Tibial artery (tissue), 4 donors: ENCODE data around the gene DSCAM.

ENCODE experiments used
- DNase-seq, 2 donors: peaks; one replicate each; pipeline ENCODE4 v3.0.0-alpha.2; 2019
- H3K27ac ChIP-seq, 2 donors: fragments of 200-600 bp; sonication (generic) in 1 of 2; 1 replicate in 1 of 2; 2 replicates in 1 of 2; pipeline ENCODE4 v1.5.1; 2018 to 2019; ENCODE audit warnings: mild to moderate bottlenecking in 1 of 2
- H3K27me3 ChIP-seq, 2 donors: fragments of 200-600 bp; sonication (generic) in 1 of 2; one replicate each; pipeline versions ENCODE4 v1.5.1 to v1.6.0; 2016 to 2019
- H3K36me3 ChIP-seq, 3 donors: fragments of 200-600 bp; sonication (generic) in 2 of 3; one replicate each; pipeline ENCODE4 v1.5.1; 2016 to 2019; ENCODE audit warnings: mild to moderate bottlenecking in 2 of 3
- H3K4me1 ChIP-seq, 4 donors: fragments of 200-600 bp; sonication (generic) in 2 of 4; 1 replicate in 3 of 4; 2 replicates in 1 of 4; pipeline ENCODE4 v1.5.1; 2016 to 2019
- H3K4me3 ChIP-seq, 2 donors: fragments of 200-600 bp; sonication (generic) in 1 of 2; 1 replicate in 1 of 2; 2 replicates in 1 of 2; pipeline ENCODE4 v1.5.1; 2018 to 2019; ENCODE audit warnings: mild to moderate bottlenecking in 2 of 2
- H3K9me3 ChIP-seq, 3 donors: fragments of 200-600 bp; sonication (generic) in 1 of 3; one replicate each; pipeline ENCODE4 v1.5.1; 2016 to 2019
- CTCF ChIP-seq, 2 experiments: fragments of 200-600 bp in 1 of 2; fragments of 450-650 bp in 1 of 2; IDR thresholded peaks; one replicate each; pipeline ENCODE4 v1.5.1; 2017 to 2019; ENCODE audit warnings: antibody characterized with exemption in 2 of 2, mild to moderate bottlenecking in 1 of 2, moderate library complexity in 1 of 2
- intact Hi-C: fragments of 100-400 bp; cut with DNase I; formaldehyde crosslinking; loops from one replicate; pipeline ENCODE4 v1.15.0; 2023; ENCODE audit warnings: low total_unique reads

Gene DSCAM

GRCh38 chr21:40844935-40845334 is 2.0 kb downstream of the DSCAM start:
- intact Hi-C loops = no loop called here
- DNase-seq = no peak
- Histone ChIP-seq H3K27ac (no peak overlapping the region), H3K4me1 (peaks cover 0 to 10% (median 0%) of the 10 kb centered on the region in 4 donors), H3K27me3 (peaks cover 0 to 58% of the 10 kb centered on the region in 2 donors), H3K36me3 (no peaks in the 10 kb centered on the region), H3K4me3 (no peak overlapping the region), H3K9me3 (no peaks in the 10 kb centered on the region)
- no peak for TF ChIP-seq CTCF (IDR thresholded peaks at IDR 0.05)

GRCh38 chr21:40842197-40842552 is 4.8 kb downstream of the DSCAM start:
- no peaks in the 10 kb centered on the region for H3K9me3 ChIP-seq
- H3K27ac ChIP-seq = no peak overlapping the region
- peaks cover 0 to 38% of the 10 kb centered on the region in 2 donors for H3K27me3 ChIP-seq
- DNase-seq = no peak
- H3K4me3 ChIP-seq = no peak overlapping the region
- no peaks in the 10 kb centered on the region for H3K36me3 ChIP-seq
- H3K4me1 ChIP-seq = peaks cover 0 to 10% (median 0%) of the 10 kb centered on the region in 4 donors
- TF ChIP-seq CTCF (IDR thresholded peaks at IDR 0.05) = no peak
- intact Hi-C loops = no loop called here

- Histone ChIP-seq H3K4me3 (peak overlapping the region in 1 of 2 donors; percentile 12), H3K27me3 (peaks cover 0 to 33% of the 10 kb centered on the region in 2 donors), H3K4me1 (peaks cover 0 to 7% (median 0%) of the 10 kb centered on the region in 4 donors), H3K27ac (no peak overlapping the region), H3K9me3 (no peaks in the 10 kb centered on the region), H3K36me3 (no peaks in the 10 kb centered on the region)
- no peak for TF ChIP-seq CTCF (IDR thresholded peaks at IDR 0.05)
- intact Hi-C loops = no loop called here
- DNase-seq = peak in 1 of 2 donors; percentile 28
Measured at GRCh38 chr21:40841524-40842196, 5.3 kb downstream of the DSCAM start.

GRCh38 chr21:40840401-40841125 is 6.4 kb downstream of the DSCAM start:
- no peak overlapping the region for H3K27ac ChIP-seq
- TF ChIP-seq CTCF (IDR thresholded peaks at IDR 0.05) = no peak
- no peaks in the 10 kb centered on the region for H3K9me3 ChIP-seq
- H3K4me1 ChIP-seq = peaks cover 0 to 7% (median 0%) of the 10 kb centered on the region in 4 donors
- no peak overlapping the region for H3K4me3 ChIP-seq
- no peaks in the 10 kb centered on the region for H3K36me3 ChIP-seq
- intact Hi-C loops = no loop called here
- no peak for DNase-seq
- H3K27me3 ChIP-seq = peaks cover 0 to 28% of the 10 kb centered on the region in 2 donors

GRCh38 chr21:40839521-40839920 is 7.4 kb downstream of the DSCAM start:
- H3K27me3 ChIP-seq = peaks cover 0 to 21% of the 10 kb centered on the region in 2 donors
- TF ChIP-seq CTCF (IDR thresholded peaks at IDR 0.05) = no peak

More at GRCh38 chr21:40839521-40839920, 7.4 kb downstream of the DSCAM start:
- H3K4me3 ChIP-seq = no peak overlapping the region
- DNase-seq = no peak
- intact Hi-C loops = no loop called here
- H3K9me3 ChIP-seq = no peaks in the 10 kb centered on the region
- no peak overlapping the region for H3K27ac ChIP-seq
- no peaks in the 10 kb centered on the region for H3K36me3 ChIP-seq
- H3K4me1 ChIP-seq = peaks cover 0 to 7% (median 0%) of the 10 kb centered on the region in 4 donors
